Lower leg skin (tissue), 3 donors: ENCODE results near the gene SPEG.

Experiments used
- CTCF ChIP-seq, 3 donors: fragments of 450-650 bp; IDR thresholded peaks; one replicate each; pipeline ENCODE4 v1.5.1; 2016; ENCODE audit warnings: antibody characterized with exemption in 3 of 3, mild to moderate bottlenecking in 3 of 3, moderate library complexity in 2 of 3
- POLR2A ChIP-seq, 2 donors: fragments of 450-650 bp; IDR thresholded peaks; one replicate each; pipeline ENCODE4 v1.6.1; 2016 to 2017; ENCODE audit warnings: antibody characterized with exemption in 2 of 2, mild to moderate bottlenecking in 1 of 2, moderate library complexity in 1 of 2

- TF ChIP-seq POLR2A (IDR thresholded peaks at IDR 0.05) (no peak), CTCF (IDR thresholded peaks at IDR 0.05) (no peak)
Measured at GRCh38 chr2:219400562-219400961, 34.1 kb upstream of the SPEG start.
